GM12878 (cell line): Measurements from ENCODE around the gene ZNF662.

Experiments used
- BRCA1 ChIP-seq: IDR thresholded peaks from 2 replicates; pipeline ENCODE4 v1.6.1; 2011; ENCODE audit warnings: low read depth, low read length, improper control_type of control experiment
- CTCF ChIP-seq, 3 experiments: IDR thresholded peaks in 2 of 3; conservative IDR thresholded peaks in 1 of 3; 2 replicates each; pipeline ENCODE4 v1.5.1; 2011; ENCODE audit warnings: low read depth in 3 of 3, low read length in 3 of 3, mild to moderate bottlenecking in 3 of 3, control low read depth in 2 of 3, moderate library complexity in 2 of 3, inconsistent platforms in 1 of 3, mixed read lengths in 1 of 3; ENCODE audit not compliant: control insufficient read depth in 2 of 3, insufficient read depth in 1 of 3; ENCODE audit errors: extremely low read depth in 1 of 3
- HCFC1 ChIP-seq: fragments of 150-350 bp; IDR thresholded peaks from 2 replicates; pipeline ENCODE4 v1.6.1; 2014; ENCODE audit warnings: low read length
- HDAC2 ChIP-seq: fragments of 200-600 bp; sonication (generic); IDR thresholded peaks from 2 replicates; pipeline ENCODE4 v1.6.1; 2017
- HDGF ChIP-seq: fragments of 450-650 bp; IDR thresholded peaks from 2 replicates; pipeline ENCODE4 v1.6.1; 2016; ENCODE audit warnings: antibody characterized with exemption
- MTA2 ChIP-seq: fragments of 450-650 bp; IDR thresholded peaks from 2 replicates; pipeline ENCODE4 v1.6.1; 2016; ENCODE audit warnings: low read depth, mild to moderate bottlenecking, moderate library complexity
- MXI1 ChIP-seq: fragments of 150-350 bp; IDR thresholded peaks from 2 replicates; pipeline ENCODE4 v1.6.1; 2011; ENCODE audit warnings: low read depth, mild to moderate bottlenecking, inconsistent platforms, low read length, improper control_type of control experiment
- POLR2A ChIP-seq: IDR thresholded peaks from 2 replicates; pipeline ENCODE4 v1.6.1; 2011; ENCODE audit warnings: low read depth, mild to moderate bottlenecking, low read length
- SIN3A ChIP-seq: IDR thresholded peaks from 2 replicates; pipeline ENCODE4 v1.6.1; 2012; ENCODE audit warnings: low read depth, low read length, improper control_type of control experiment
- TAF1 ChIP-seq: IDR thresholded peaks from 2 replicates; pipeline ENCODE4 v1.6.1; 2011; ENCODE audit warnings: mild to moderate bottlenecking, low read depth, low read length, borderline replicate concordance

DNA sequence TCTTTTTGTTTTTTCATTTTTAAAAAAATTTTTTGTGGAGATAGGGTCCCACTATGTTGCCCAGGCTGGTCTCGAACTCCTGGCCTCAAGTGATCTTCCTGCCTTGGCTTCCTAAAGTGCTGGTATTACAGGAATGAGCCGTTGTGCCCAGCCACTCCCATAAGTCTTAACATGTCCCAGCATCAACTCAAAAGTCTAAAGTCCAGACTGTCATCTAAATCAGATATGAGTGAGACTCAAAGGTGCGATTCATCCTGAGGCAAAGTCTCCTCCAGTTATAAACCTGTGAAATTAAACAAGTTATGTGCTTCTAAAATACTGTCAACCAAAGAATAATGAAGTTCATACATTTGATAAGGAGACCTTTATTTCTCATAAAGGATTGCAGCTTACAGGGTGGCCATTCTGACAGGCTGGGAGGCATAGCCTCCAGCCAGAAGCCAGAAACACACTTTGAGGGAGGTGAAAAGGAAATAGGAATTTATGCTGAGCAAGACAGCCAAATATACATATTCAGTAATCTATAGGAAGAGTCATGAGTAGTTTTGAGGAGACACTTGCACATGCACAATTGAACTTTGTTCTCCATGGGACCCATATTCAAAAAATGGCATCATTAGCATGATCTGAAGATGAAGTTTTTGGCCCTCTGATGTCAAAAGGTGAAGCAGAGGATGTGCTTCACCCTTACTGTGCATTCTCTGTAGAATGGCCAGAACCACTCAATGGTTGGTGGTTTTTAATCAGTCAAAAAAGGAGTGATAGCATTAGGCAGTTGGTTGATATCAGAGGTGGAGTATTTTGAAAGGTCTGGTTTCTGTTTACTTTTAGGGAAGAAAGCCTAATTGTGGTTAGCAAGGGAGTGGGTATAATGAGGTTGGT lies 11.0 kb upstream of the ZNF662 start:
- TF ChIP-seq HCFC1 (no peak), MXI1 (no peak), BRCA1 (no peak), POLR2A (no peak), CTCF (IDR thresholded peaks at IDR 0.05 in 2 of 3, conservative IDR thresholded peaks at IDR 0.05 in 1 of 3; ENCODE audit: control insufficient read depth in 2 of 3, extremely low read depth in 1 of 3, insufficient read depth in 1 of 3, low read depth in 3 of 3, low read length in 3 of 3) (no peak), TAF1 (no peak), MTA2 (0 out of 2 replicates have a peak, but pooled peaks have one; percentile 29), HDGF (no peak), HDAC2 (no peak), SIN3A (no peak)
